Measurements from ENCODE around the gene AOPEP. TPM values are rescaled to one million over a fixed set of nuclear protein-coding genes. Genes with fewer than 3 reads are reported as not detected.

AOPEP gene
- total RNA-seq, 2 experiments from 2014 or later = 5.8 to 6.4 TPM

- Mint-ChIP-seq H3K27me3 (ENCODE audit: low read depth) (no peaks in the 10 kb centered on the region), H3K27ac (no peak overlapping the region), H3K9me3 (no peaks in the 10 kb centered on the region), H3K4me3 (no peak overlapping the region), H3K4me1 (ENCODE audit: low read depth) (no peaks in the 10 kb centered on the region), H3K36me3 (ENCODE audit: low read depth) (no peaks in the 10 kb centered on the region)
- intact Hi-C loops (cut with micrococcal nuclease) = no loop called here
- CTCF ChIA-PET = interaction anchor here (0.6 kb wide), 1 partner anchor 205 kb away, joined by 4 read pairs; no protein-coding TSS in a partner anchor
- no peak for DNase-seq
Observed at GRCh38 chr9:94907264-94907936, 180.9 kb downstream of the AOPEP start.

GRCh38 chr9:94908011-94908563 is 181.6 kb downstream of the AOPEP start:
- H3K27ac Mint-ChIP-seq = no peak overlapping the region
- CTCF ChIA-PET = interaction anchor here (1.1 kb wide), 1 partner anchor 32 kb away, joined by 3 read pairs; no protein-coding TSS in a partner anchor
- H3K27me3 Mint-ChIP-seq (ENCODE audit: low read depth) = no peaks in the 10 kb centered on the region
- H3K36me3 Mint-ChIP-seq (ENCODE audit: low read depth) = no peaks in the 10 kb centered on the region
- no peaks in the 10 kb centered on the region for H3K9me3 Mint-ChIP-seq
- H3K4me3 Mint-ChIP-seq = no peak overlapping the region
- no peaks in the 10 kb centered on the region for H3K4me1 Mint-ChIP-seq (ENCODE audit: low read depth)
- intact Hi-C loops (cut with micrococcal nuclease) = no loop called here
- no peak for DNase-seq

DNA sequence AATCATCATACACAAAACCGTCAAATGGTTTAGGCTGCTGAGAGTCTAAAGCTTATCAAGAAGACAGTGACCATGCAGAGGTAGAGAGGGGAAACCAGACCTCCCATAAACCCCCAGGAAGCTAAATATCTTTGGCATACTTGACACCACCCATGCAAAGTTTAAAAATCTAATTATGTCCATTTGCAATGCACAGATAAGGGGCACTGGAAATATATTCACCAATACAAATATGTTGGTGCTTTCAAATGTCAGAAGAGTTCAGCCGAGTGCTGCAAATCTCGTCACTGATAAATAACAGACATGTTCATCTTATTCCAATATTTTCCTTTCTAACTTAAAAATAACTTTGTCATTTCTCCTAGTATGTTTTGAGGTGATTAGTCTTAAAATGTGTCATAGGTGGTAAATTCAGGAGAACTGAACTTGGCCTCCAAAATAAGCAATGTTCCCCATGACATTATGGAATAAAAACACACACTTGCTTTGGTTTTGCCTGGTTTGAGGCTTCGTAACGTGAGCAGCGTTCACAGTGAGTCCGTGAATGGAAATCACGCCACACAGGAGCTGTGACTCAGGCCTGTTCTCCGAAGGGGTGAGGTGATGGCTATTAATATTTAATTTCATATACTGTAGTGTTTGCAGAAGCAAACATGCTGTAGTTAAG is 182.2 kb downstream of the AOPEP start:
- Mint-ChIP-seq H3K27me3 (ENCODE audit: low read depth) (no peaks in the 10 kb centered on the region), H3K36me3 (ENCODE audit: low read depth) (no peaks in the 10 kb centered on the region), H3K4me1 (ENCODE audit: low read depth) (no peaks in the 10 kb centered on the region), H3K4me3 (no peak overlapping the region), H3K27ac (no peak overlapping the region), H3K9me3 (no peaks in the 10 kb centered on the region)
- intact Hi-C loops (cut with micrococcal nuclease) = no loop called here
- CTCF ChIA-PET = interaction anchor here (1.1 kb wide), 1 partner anchor 33 kb away, joined by 3 read pairs; no protein-coding TSS in a partner anchor
- DNase-seq = no peak

DNA sequence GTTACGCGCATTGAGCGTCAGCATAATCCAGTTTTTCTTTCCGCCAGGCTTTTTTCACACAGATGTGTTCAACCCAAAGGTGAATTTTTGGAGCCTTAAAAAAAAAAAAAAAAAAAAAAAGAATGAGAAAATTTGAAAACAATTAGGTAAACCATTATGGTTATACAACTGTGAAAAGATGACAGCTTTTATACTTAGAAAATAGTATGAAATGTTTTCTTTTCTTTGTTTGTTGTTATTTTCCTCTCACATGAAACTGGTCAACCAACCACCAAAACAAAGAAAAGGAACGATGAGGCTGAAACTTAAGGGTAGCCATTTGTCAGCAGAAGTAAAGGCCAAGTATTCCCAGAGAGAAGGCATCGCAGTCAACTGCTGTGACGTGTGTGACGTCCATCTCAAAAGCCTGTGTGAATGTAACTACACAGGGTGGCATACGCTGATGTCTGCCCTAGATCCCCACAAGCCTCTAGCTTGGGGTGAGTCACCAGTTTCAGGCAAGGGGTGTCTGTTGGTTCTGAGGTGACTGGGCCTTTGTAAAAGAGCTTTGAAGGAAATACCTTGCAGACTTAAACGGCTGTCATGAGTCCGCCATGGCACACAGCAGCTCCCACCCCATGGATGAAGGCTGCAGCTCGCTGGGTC is 182.9 kb downstream of the AOPEP start:
- H3K27ac Mint-ChIP-seq = no peak overlapping the region
- peak; percentile 34 for DNase-seq
- H3K36me3 Mint-ChIP-seq (ENCODE audit: low read depth) = no peaks in the 10 kb centered on the region
- no peaks in the 10 kb centered on the region for H3K4me1 Mint-ChIP-seq (ENCODE audit: low read depth)
- intact Hi-C loops (cut with micrococcal nuclease) = no loop called here
- H3K27me3 Mint-ChIP-seq (ENCODE audit: low read depth) = no peaks in the 10 kb centered on the region
- no peaks in the 10 kb centered on the region for H3K9me3 Mint-ChIP-seq
- CTCF ChIA-PET = no interaction called here
- no peak overlapping the region for H3K4me3 Mint-ChIP-seq

GRCh38 chr9:94909965-94910730 is 183.6 kb downstream of the AOPEP start:
- Mint-ChIP-seq H3K9me3 (no peaks in the 10 kb centered on the region), H3K4me3 (no peak overlapping the region), H3K27me3 (ENCODE audit: low read depth) (no peaks in the 10 kb centered on the region), H3K4me1 (ENCODE audit: low read depth) (no peaks in the 10 kb centered on the region), H3K27ac (no peak overlapping the region), H3K36me3 (ENCODE audit: low read depth) (no peaks in the 10 kb centered on the region)
- CTCF ChIA-PET = interaction anchor here (0.5 to 0.6 kb wide), 2 partner anchors 252 to 1357 kb away, joined by 4 read pairs; no protein-coding TSS in a partner anchor
- DNase-seq = no peak
- intact Hi-C loops (cut with micrococcal nuclease) = no loop called here

DNA sequence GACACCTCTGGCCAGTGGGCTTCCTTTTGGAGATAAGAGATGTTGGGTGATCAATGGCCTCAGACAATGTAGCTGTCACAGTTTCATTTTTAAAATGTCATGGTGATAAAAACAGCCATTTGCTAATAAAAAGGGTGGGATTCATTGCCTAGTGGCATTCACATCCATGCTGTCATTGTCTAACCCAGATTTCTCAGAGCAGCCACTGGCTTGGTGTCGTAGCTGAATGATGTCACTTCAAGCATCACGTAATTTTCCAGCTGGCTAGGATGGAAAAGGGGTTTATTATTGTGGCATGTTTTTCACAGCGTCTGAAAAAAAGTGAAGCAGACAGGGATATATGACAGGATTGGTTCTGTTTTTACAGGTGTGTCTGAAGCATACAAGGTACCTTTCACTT is 184.7 kb downstream of the AOPEP start:
- no peak overlapping the region for H3K4me3 Mint-ChIP-seq
- DNase-seq = no peak
- H3K36me3 Mint-ChIP-seq (ENCODE audit: low read depth) = no peaks in the 10 kb centered on the region
- intact Hi-C loops (cut with micrococcal nuclease) = no loop called here
- CTCF ChIA-PET = interaction anchor here (1.0 kb wide), 1 partner anchor 229 kb away, joined by 4 read pairs; no protein-coding TSS in a partner anchor
- H3K9me3 Mint-ChIP-seq = no peaks in the 10 kb centered on the region
- H3K27me3 Mint-ChIP-seq (ENCODE audit: low read depth) = no peaks in the 10 kb centered on the region
- no peak overlapping the region for H3K27ac Mint-ChIP-seq
- H3K4me1 Mint-ChIP-seq (ENCODE audit: low read depth) = no peaks in the 10 kb centered on the region

DNA sequence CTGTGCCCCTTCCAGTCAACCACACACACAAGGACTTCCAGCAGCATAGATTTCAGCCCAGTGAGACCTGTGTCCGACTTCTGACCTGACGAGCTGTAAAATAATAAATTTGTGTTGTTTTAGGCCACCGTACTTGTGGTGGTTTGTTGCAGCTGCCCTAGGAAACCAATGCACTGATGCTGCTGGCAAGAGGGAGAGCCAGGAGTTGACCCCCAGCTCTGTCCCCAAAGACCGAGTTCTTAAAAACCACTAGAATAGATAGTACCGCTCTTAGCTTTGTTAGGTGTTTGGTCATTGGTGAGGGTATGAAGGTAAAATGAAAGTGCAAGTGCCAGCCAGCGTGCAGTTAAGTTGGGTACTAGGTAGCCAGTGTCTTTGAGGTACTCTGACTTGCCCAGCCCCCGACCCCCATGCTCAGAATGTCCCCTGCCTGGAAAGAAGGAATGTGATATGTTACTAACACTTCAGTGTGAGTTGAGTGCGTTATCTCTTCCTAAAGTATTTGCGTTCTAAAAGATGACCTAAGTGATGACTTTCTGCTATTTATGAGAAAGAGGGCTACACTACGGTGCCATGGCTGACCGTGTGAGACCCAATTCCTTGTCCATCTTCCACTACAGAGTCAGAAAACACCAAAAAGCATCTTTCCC is 185.6 kb downstream of the AOPEP start:
- intact Hi-C loops (cut with micrococcal nuclease) = no loop called here
- CTCF ChIA-PET = interaction anchor here (1.0 kb wide), 1 partner anchor 230 kb away, joined by 4 read pairs; no protein-coding TSS in a partner anchor

GRCh38 chr9:94912700-94913249 is 186.3 kb downstream of the AOPEP start:
- Mint-ChIP-seq H3K4me3 (no peak overlapping the region), H3K36me3 (ENCODE audit: low read depth) (no peaks in the 10 kb centered on the region), H3K27me3 (ENCODE audit: low read depth) (no peaks in the 10 kb centered on the region), H3K27ac (no peak overlapping the region), H3K4me1 (ENCODE audit: low read depth) (no peaks in the 10 kb centered on the region), H3K9me3 (no peaks in the 10 kb centered on the region)
- DNase-seq = no peak
- intact Hi-C loops (cut with micrococcal nuclease) = no loop called here
- CTCF ChIA-PET = no interaction called here

More for the DNA sequence above, 185.6 kb downstream of the AOPEP start:
- Mint-ChIP-seq H3K27me3 (ENCODE audit: low read depth) (no peaks in the 10 kb centered on the region), H3K4me3 (no peak overlapping the region), H3K4me1 (ENCODE audit: low read depth) (no peaks in the 10 kb centered on the region), H3K36me3 (ENCODE audit: low read depth) (no peaks in the 10 kb centered on the region), H3K27ac (no peak overlapping the region), H3K9me3 (no peaks in the 10 kb centered on the region)
- no peak for DNase-seq

DNA sequence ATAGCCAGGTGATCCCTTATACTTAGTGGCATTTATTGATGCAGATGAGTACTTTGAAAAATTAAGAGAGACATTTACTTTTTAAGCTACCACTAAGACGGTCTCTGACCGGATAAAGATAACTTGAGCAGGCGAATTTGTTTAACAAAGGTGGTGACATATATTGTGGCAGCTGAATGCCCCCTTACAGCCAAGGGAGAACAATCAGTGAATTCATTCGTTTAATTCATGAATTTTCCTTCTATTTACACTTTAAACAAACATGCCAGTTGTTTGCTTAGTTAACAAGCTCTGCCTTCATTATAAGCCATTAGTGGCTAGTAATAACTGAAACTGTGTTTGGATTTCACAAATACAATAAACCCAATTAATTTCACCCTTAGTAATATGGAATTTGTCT is 187.1 kb downstream of the AOPEP start:
- Mint-ChIP-seq H3K27ac (no peak overlapping the region), H3K27me3 (ENCODE audit: low read depth) (no peaks in the 10 kb centered on the region), H3K36me3 (ENCODE audit: low read depth) (no peaks in the 10 kb centered on the region), H3K9me3 (no peaks in the 10 kb centered on the region), H3K4me1 (ENCODE audit: low read depth) (no peaks in the 10 kb centered on the region), H3K4me3 (no peak overlapping the region)
- CTCF ChIA-PET = no interaction called here
- intact Hi-C loops (cut with micrococcal nuclease) = no loop called here
- DNase-seq = no peak

- Mint-ChIP-seq H3K27me3 (ENCODE audit: low read depth) (no peaks in the 10 kb centered on the region), H3K4me1 (ENCODE audit: low read depth) (no peaks in the 10 kb centered on the region), H3K27ac (no peak overlapping the region), H3K36me3 (ENCODE audit: low read depth) (no peaks in the 10 kb centered on the region), H3K4me3 (no peak overlapping the region), H3K9me3 (no peaks in the 10 kb centered on the region)
- CTCF ChIA-PET = no interaction called here
- no peak for DNase-seq
- intact Hi-C loops (cut with micrococcal nuclease) = no loop called here
Observed at GRCh38 chr9:94915476-94916450, 189.3 kb downstream of the AOPEP start.

Data from activated naive CD4-positive, alpha-beta T cell treated with anti-CD3 and anti-CD28 coated beads for 36 hours (primary cell).